Measurements from ENCODE around the gene ANKRD11. TPM values are rescaled to one million over a fixed set of nuclear protein-coding genes. Genes with fewer than 3 reads are reported as not detected.

Gene ANKRD11
- polyA plus RNA-seq, 1 donor (not counting 4 experiments of a cell fraction or from before 2014, with no cell fraction given): 30.1 TPM

DNA sequence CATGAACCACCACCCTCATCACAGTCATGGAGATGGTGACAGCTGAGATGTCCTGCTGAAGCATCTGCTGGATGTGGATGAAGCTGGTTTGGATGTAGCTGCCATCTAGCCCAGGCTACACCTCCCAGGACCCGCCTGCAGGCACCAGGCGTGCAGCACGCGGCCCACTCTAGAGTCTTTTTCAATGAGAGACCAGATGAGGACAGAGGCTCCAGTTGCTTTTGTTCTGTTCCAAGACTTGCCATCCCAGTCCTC is 170.8 kb downstream of the ANKRD11 start:
- peaks cover 8% of the 10 kb centered on the region for H3K9me3 ChIP-seq (ENCODE audit: control insufficient read depth, low read depth, low read length)
- H3K9me1 ChIP-seq (ENCODE audit: control insufficient read depth, extremely low read depth, insufficient read depth, low read length): no peaks in the 10 kb centered on the region
- H2AFZ ChIP-seq (ENCODE audit: control insufficient read depth, low read length): no peak overlapping the region
- peak overlapping the region in 2 of 3 experiments; percentile 11 to 22 for H3K4me3 ChIP-seq (ENCODE audit: control insufficient read depth in 2 of 3, extremely low read depth in 1 of 3, insufficient read depth in 2 of 3, low read depth in 1 of 3, low read length in 3 of 3)
- peaks cover 7% of the 10 kb centered on the region for H4K20me1 ChIP-seq (ENCODE audit: control insufficient read depth, extremely low read depth, insufficient read depth, low read length)
- H3K27ac ChIP-seq (ENCODE audit: control insufficient read depth, insufficient read depth, low read length): peak overlapping the region; percentile 74
- TF ChIP-seq CTCF (optimal IDR thresholded peaks at IDR 0.05 in 1 of 3, IDR thresholded peaks at IDR 0.05 in 1 of 3, conservative IDR thresholded peaks at IDR 0.05 in 1 of 3; ENCODE audit: extremely low read depth in 1 of 3, insufficient read depth in 2 of 3, low read length in 3 of 3) (no peak), EZH2 (IDR thresholded peaks at IDR 0.05; ENCODE audit: low read length) (no peak)
- DNase-seq (ENCODE audit: low read depth, low spot score) (no peak), FAIRE-seq (no peak)
- peaks cover 80% of the 10 kb centered on the region for H3K79me2 ChIP-seq (ENCODE audit: control insufficient read depth, insufficient read depth, low read length)
- no peaks in the 10 kb centered on the region for H3K27me3 ChIP-seq (ENCODE audit: control insufficient read depth, extremely low read depth, insufficient read depth, low read length)
- dilution Hi-C loops (cut with MboI; ENCODE audit: extremely low pct_ligation_motif_present, low sequenced_read_pairs): no loop called here
- H3K36me3 ChIP-seq (ENCODE audit: control insufficient read depth in 2 of 2, extremely low read depth in 1 of 2, insufficient read depth in 2 of 2, low read length in 2 of 2): peaks cover 3 to 20% of the 10 kb centered on the region in 2 experiments
- H3K4me2 ChIP-seq (ENCODE audit: control insufficient read depth, extremely low read depth, insufficient read depth, low read depth, low read length): peak overlapping the region; percentile 77
- peak overlapping the region; percentile 70 for H3K9ac ChIP-seq (ENCODE audit: control insufficient read depth, extremely low read depth, insufficient read depth, low read length)
- H3K4me1 ChIP-seq (ENCODE audit: control insufficient read depth, extremely low read depth, insufficient read depth, low read length): peaks cover 85% of the 10 kb centered on the region

GRCh38 chr16:89318871-89319630 is 171.3 kb downstream of the ANKRD11 start:
- peaks cover 80% of the 10 kb centered on the region for H3K79me2 ChIP-seq (ENCODE audit: control insufficient read depth, insufficient read depth, low read length)
- H3K4me3 ChIP-seq (ENCODE audit: control insufficient read depth in 2 of 3, extremely low read depth in 1 of 3, insufficient read depth in 2 of 3, low read depth in 1 of 3, low read length in 3 of 3): no peak overlapping the region
- H2AFZ ChIP-seq (ENCODE audit: control insufficient read depth, low read length): no peak overlapping the region
- no peak for TF ChIP-seq CTCF (optimal IDR thresholded peaks at IDR 0.05 in 1 of 3, IDR thresholded peaks at IDR 0.05 in 1 of 3, conservative IDR thresholded peaks at IDR 0.05 in 1 of 3; ENCODE audit: extremely low read depth in 1 of 3, insufficient read depth in 2 of 3, low read length in 3 of 3)
- no peak for TF ChIP-seq EZH2 (IDR thresholded peaks at IDR 0.05; ENCODE audit: low read length)
- H3K4me1 ChIP-seq (ENCODE audit: control insufficient read depth, extremely low read depth, insufficient read depth, low read length): peaks cover 90% of the 10 kb centered on the region
- peak overlapping the region; percentile 77 for H3K4me2 ChIP-seq (ENCODE audit: control insufficient read depth, extremely low read depth, insufficient read depth, low read depth, low read length)
- FAIRE-seq (no peak), DNase-seq (ENCODE audit: low read depth, low spot score) (no peak)
- no peak overlapping the region for H3K9ac ChIP-seq (ENCODE audit: control insufficient read depth, extremely low read depth, insufficient read depth, low read length)
- peaks cover 7% of the 10 kb centered on the region for H4K20me1 ChIP-seq (ENCODE audit: control insufficient read depth, extremely low read depth, insufficient read depth, low read length)
- H3K27ac ChIP-seq (ENCODE audit: control insufficient read depth, insufficient read depth, low read length): peak overlapping the region; percentile 74
- no peaks in the 10 kb centered on the region for H3K9me1 ChIP-seq (ENCODE audit: control insufficient read depth, extremely low read depth, insufficient read depth, low read length)
- H3K9me3 ChIP-seq (ENCODE audit: control insufficient read depth, low read depth, low read length): peaks cover 8% of the 10 kb centered on the region
- H3K36me3 ChIP-seq (ENCODE audit: control insufficient read depth in 2 of 2, extremely low read depth in 1 of 2, insufficient read depth in 2 of 2, low read length in 2 of 2): peaks cover 3 to 17% of the 10 kb centered on the region in 2 experiments
- H3K27me3 ChIP-seq (ENCODE audit: control insufficient read depth, extremely low read depth, insufficient read depth, low read length): no peaks in the 10 kb centered on the region
- dilution Hi-C loops (cut with MboI; ENCODE audit: extremely low pct_ligation_motif_present, low sequenced_read_pairs): no loop called here
